Ovary (tissue), 3 donors: ENCODE measurements around the gene WDR81.

ENCODE experiments used
- CTCF ChIP-seq, 3 donors: fragments of 450-650 bp in 2 of 3; fragments of 200-600 bp in 1 of 3; IDR thresholded peaks; one replicate each; pipeline versions ENCODE4 v1.5.1 to v1.8.0; 2016 to 2022; ENCODE audit warnings: antibody characterized with exemption in 3 of 3, mild to moderate bottlenecking in 1 of 3
- EP300 ChIP-seq: sonication (generic); formaldehyde crosslinking; IDR thresholded peaks from one replicate; pipeline ENCODE4 v1.6.1; 2017; ENCODE audit warnings: antibody characterized with exemption
- POLR2A ChIP-seq: fragments of 450-650 bp; IDR thresholded peaks from one replicate; pipeline ENCODE4 v1.6.1; 2017; ENCODE audit warnings: antibody characterized with exemption, mild to moderate bottlenecking, moderate library complexity
- donor health status: DM: no; HTN: no; CAD: no.

- TF ChIP-seq CTCF (IDR thresholded peaks at IDR 0.05) (no peak), POLR2A (no peak), EP300 (no peak)
Observed at GRCh38 chr17:1785930-1786329, 61.4 kb downstream of the WDR81 start.
